ENCODE data around the gene MRPS25. TPM values are rescaled to one million over a fixed set of nuclear protein-coding genes. Genes with fewer than 3 reads are reported as not detected.
A peak's percentile ranks its signal among the peaks of the same experiment; 100 is the strongest.

The MRPS25 gene
- polyA plus RNA-seq, 1 of the 3 experiments (the other 2 are of a cell fraction): 41.5 TPM

DNA sequence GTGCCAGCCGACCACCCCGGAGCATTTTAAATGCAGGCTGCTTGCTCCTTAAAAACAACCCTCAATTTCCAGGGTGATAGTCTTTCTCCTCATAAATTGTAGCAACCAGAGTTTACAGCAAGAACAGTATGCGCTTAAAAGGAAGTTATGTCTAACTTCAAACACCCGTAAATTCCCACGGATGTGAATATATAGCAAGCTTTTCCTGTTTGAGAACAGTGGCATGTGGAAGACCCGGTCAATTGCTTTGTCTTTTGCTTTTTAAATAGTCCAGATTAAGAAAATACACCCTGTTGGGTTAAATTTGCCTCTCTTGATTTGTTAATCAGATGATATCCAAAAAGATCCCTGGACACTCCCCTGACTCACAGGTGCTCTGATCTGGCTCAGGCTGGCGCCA, 20.8 kb downstream of the MRPS25 start:
- TF ChIP-seq, protein P1, sequence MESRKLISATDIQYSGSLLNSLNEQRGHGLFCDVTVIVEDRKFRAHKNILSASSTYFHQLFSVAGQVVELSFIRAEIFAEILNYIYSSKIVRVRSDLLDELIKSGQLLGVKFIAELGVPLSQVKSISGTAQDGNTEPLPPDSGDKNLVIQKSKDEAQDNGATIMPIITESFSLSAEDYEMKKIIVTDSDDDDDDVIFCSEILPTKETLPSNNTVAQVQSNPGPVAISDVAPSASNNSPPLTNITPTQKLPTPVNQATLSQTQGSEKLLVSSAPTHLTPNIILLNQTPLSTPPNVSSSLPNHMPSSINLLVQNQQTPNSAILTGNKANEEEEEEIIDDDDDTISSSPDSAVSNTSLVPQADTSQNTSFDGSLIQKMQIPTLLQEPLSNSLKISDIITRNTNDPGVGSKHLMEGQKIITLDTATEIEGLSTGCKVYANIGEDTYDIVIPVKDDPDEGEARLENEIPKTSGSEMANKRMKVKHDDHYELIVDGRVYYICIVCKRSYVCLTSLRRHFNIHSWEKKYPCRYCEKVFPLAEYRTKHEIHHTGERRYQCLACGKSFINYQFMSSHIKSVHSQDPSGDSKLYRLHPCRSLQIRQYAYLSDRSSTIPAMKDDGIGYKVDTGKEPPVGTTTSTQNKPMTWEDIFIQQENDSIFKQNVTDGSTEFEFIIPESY (IDR thresholded peaks at IDR 0.05; ENCODE audit: borderline replicate concordance, low read depth): no peak
- no peak for TF ChIP-seq RAD21 (IDR thresholded peaks at IDR 0.05; ENCODE audit: low read length)
- TF ChIP-seq, protein P2, sequence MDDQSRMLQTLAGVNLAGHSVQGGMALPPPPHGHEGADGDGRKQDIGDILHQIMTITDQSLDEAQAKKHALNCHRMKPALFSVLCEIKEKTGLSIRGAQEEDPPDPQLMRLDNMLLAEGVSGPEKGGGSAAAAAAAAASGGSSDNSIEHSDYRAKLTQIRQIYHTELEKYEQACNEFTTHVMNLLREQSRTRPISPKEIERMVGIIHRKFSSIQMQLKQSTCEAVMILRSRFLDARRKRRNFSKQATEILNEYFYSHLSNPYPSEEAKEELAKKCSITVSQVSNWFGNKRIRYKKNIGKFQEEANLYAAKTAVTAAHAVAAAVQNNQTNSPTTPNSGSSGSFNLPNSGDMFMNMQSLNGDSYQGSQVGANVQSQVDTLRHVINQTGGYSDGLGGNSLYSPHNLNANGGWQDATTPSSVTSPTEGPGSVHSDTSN (IDR thresholded peaks at IDR 0.05): no peak
- TF ChIP-seq TAF1 (IDR thresholded peaks at IDR 0.05; ENCODE audit: borderline replicate concordance, low read depth, low read length): no peak
- no peak for TF ChIP-seq FOXM1 (IDR thresholded peaks at IDR 0.05; ENCODE audit: low read depth)
- TF ChIP-seq, protein P3, sequence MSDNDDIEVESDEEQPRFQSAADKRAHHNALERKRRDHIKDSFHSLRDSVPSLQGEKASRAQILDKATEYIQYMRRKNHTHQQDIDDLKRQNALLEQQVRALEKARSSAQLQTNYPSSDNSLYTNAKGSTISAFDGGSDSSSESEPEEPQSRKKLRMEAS (IDR thresholded peaks at IDR 0.05; ENCODE audit: low read depth): no peak
- TF ChIP-seq, protein P4, sequence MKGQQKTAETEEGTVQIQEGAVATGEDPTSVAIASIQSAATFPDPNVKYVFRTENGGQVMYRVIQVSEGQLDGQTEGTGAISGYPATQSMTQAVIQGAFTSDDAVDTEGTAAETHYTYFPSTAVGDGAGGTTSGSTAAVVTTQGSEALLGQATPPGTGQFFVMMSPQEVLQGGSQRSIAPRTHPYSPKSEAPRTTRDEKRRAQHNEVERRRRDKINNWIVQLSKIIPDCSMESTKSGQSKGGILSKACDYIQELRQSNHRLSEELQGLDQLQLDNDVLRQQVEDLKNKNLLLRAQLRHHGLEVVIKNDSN (IDR thresholded peaks at IDR 0.05; ENCODE audit: borderline replicate concordance, low read depth): no peak
- TF ChIP-seq, protein P5, sequence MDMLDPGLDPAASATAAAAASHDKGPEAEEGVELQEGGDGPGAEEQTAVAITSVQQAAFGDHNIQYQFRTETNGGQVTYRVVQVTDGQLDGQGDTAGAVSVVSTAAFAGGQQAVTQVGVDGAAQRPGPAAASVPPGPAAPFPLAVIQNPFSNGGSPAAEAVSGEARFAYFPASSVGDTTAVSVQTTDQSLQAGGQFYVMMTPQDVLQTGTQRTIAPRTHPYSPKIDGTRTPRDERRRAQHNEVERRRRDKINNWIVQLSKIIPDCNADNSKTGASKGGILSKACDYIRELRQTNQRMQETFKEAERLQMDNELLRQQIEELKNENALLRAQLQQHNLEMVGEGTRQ (IDR thresholded peaks at IDR 0.05; ENCODE audit: borderline replicate concordance, low read depth, low read length): no peak
- TF ChIP-seq CHD2 (IDR thresholded peaks at IDR 0.05; ENCODE audit: low read length, partially characterized antibody): no peak
- no peak for DNase-seq
- Histone ChIP-seq H3K27ac (ENCODE audit: low read depth in 2 of 2, low read length in 1 of 2) (peak overlapping the region in 1 of 2 experiments; percentile 4; a peak in 1 of 4 replicates), H3K36me3 (replicated peaks in 1 of 2; ENCODE audit: control insufficient read depth in 1 of 2, insufficient read depth in 2 of 2, low read length in 1 of 2) (peaks cover 81 to 89% of the 10 kb centered on the region in 2 experiments), H3K9ac (no peak overlapping the region), H3F3A (replicated peaks; ENCODE audit: insufficient read depth) (peaks cover 4% of the 10 kb centered on the region), H3K4me1 (ENCODE audit: control insufficient read depth in 1 of 2, insufficient read depth in 2 of 2, low read depth in 1 of 2, low read length in 1 of 2) (peaks cover 15 to 31% of the 10 kb centered on the region in 2 experiments; a peak in 3 of 4 replicates), H3K9me2 (no peaks in the 10 kb centered on the region), H4K20me1 (ENCODE audit: insufficient read depth) (no peaks in the 10 kb centered on the region), H3K27me3 (ENCODE audit: insufficient read depth) (no peaks in the 10 kb centered on the region), H2AFZ (ENCODE audit: low read depth) (no peak overlapping the region), H3K4me2 (no peak overlapping the region), H3K9me3 (no peaks in the 10 kb centered on the region), H3K79me2 (ENCODE audit: insufficient read depth) (peaks cover 10% of the 10 kb centered on the region; the same call in 1 of the 2 replicates), H3K4me3 (ENCODE audit: low read depth in 2 of 2, low read length in 1 of 2) (no peak overlapping the region)
- ChIA-PET POLR2A (no interaction called here), CTCF (interaction anchor here (0.9 kb wide), 1 partner anchor 118 kb away, joined by 3 read pairs; no protein-coding TSS in a partner anchor)
- 98% methylated on average over 7 of the region's 7 CpGs for WGBS (ENCODE audit: low lambda C conversion rate)

Data from SK-N-SH (cell line).